SK-N-SH treated with all-trans-retinoic acid at 6 μM for 48 hours (cell line): ENCODE results near the gene FAM13B.

Source experiments
- ATAC-seq: fragments of 200-7000 bp; cut with Tn5 transposase; 3 replicates; pipeline ENCODE4 v1.9.1; 2020; ENCODE audit warnings: mild to moderate bottlenecking, moderate library complexity
- ARNTL ChIP-seq: fragments of 450-650 bp; formaldehyde crosslinking; IDR thresholded peaks from 2 replicates; pipeline ENCODE4 v1.5.0; 2020; ENCODE audit warnings: low read depth, mild to moderate bottlenecking, moderate library complexity, borderline replicate concordance
- BACH2 ChIP-seq: fragments of 250-450 bp; sonication (Bioruptor Pico); IDR thresholded peaks from 2 replicates; pipeline ENCODE4 v1.9.0; 2021; ENCODE audit warnings: mild to moderate bottlenecking, borderline replicate concordance
- CREB5 ChIP-seq: fragments of 250-450 bp; sonication (Bioruptor Pico); IDR thresholded peaks from 2 replicates; pipeline ENCODE4 v1.5.1; 2020; ENCODE audit warnings: low read depth, mild to moderate bottlenecking, moderate library complexity
- CSDC2 ChIP-seq: fragments of 250-450 bp; sonication (Bioruptor Pico); IDR thresholded peaks from 2 replicates; pipeline ENCODE4 v1.5.0; 2020; ENCODE audit warnings: mild to moderate bottlenecking, moderate library complexity
- CSRNP3 ChIP-seq: fragments of 250-450 bp; sonication (Bioruptor Pico); IDR thresholded peaks from 2 replicates; pipeline ENCODE4 v1.5.1; 2021; ENCODE audit warnings: mild to moderate bottlenecking, moderate library complexity
- ESRRG ChIP-seq: fragments of 250-450 bp; sonication (Bioruptor Pico); IDR thresholded peaks from 2 replicates; pipeline ENCODE4 v1.6.1; 2021; ENCODE audit warnings: mild to moderate bottlenecking
- GLIS3 ChIP-seq: fragments of 250-450 bp; sonication (Bioruptor Pico); IDR thresholded peaks from 2 replicates; pipeline ENCODE4 v1.5.0; 2020; ENCODE audit warnings: mild to moderate bottlenecking, moderate library complexity
- ISL1 ChIP-seq: fragments of 250-450 bp; sonication (Bioruptor Pico); IDR thresholded peaks from 2 replicates; pipeline ENCODE4 v2.1.2; 2022; ENCODE audit warnings: mild to moderate bottlenecking, moderate library complexity
- OSR1 ChIP-seq: fragments of 250-450 bp; sonication (Bioruptor Pico); IDR thresholded peaks from 2 replicates; pipeline ENCODE4 v1.8.0; 2022; ENCODE audit warnings: moderate library complexity, mild to moderate bottlenecking, inconsistent platforms
- PATZ1 ChIP-seq: fragments of 250-450 bp; sonication (Bioruptor Pico); IDR thresholded peaks from 2 replicates; pipeline ENCODE4 v1.8.0; 2020; ENCODE audit warnings: mild to moderate bottlenecking, moderate library complexity, borderline replicate concordance
- PPARA ChIP-seq: fragments of 250-450 bp; sonication (Bioruptor Pico); IDR thresholded peaks from 2 replicates; pipeline ENCODE4 v1.5.0; 2020; ENCODE audit warnings: mild to moderate bottlenecking, borderline replicate concordance
- RARB ChIP-seq: fragments of 250-450 bp; sonication (Bioruptor Pico); IDR thresholded peaks from 2 replicates; pipeline ENCODE4 v1.8.0; 2021; ENCODE audit warnings: mild to moderate bottlenecking, moderate library complexity
- SNAI2 ChIP-seq: fragments of 250-450 bp; sonication (Bioruptor Pico); IDR thresholded peaks from 2 replicates; pipeline ENCODE4 v1.5.0; 2020; ENCODE audit warnings: mild to moderate bottlenecking, moderate library complexity
- TCF4 ChIP-seq: fragments of 250-450 bp; sonication (Bioruptor Pico); IDR thresholded peaks from 2 replicates; pipeline ENCODE4 v1.8.0; 2021; ENCODE audit warnings: mild to moderate bottlenecking, moderate library complexity, borderline replicate concordance
- TOX ChIP-seq: fragments of 250-450 bp; sonication (Bioruptor Pico); IDR thresholded peaks from 2 replicates; pipeline ENCODE4 v1.8.0; 2021; ENCODE audit warnings: mild to moderate bottlenecking, moderate library complexity, borderline replicate concordance
- TSHZ2 ChIP-seq: fragments of 250-450 bp; sonication (Bioruptor Pico); IDR thresholded peaks from 2 replicates; pipeline ENCODE4 v1.5.0; 2020; ENCODE audit warnings: mild to moderate bottlenecking, moderate library complexity
- ZC3H10 ChIP-seq: fragments of 250-450 bp; sonication (Bioruptor Pico); IDR thresholded peaks from 2 replicates; pipeline ENCODE4 v1.5.1; 2021; ENCODE audit warnings: mild to moderate bottlenecking, moderate library complexity
- ZFP3 ChIP-seq: fragments of 250-450 bp; sonication (Bioruptor Pico); IDR thresholded peaks from 2 replicates; pipeline ENCODE4 v1.5.0; 2020; ENCODE audit warnings: mild to moderate bottlenecking, moderate library complexity
- ZFP30 ChIP-seq: fragments of 450-650 bp; formaldehyde crosslinking; IDR thresholded peaks from 2 replicates; pipeline ENCODE4 v1.5.0; 2022; ENCODE audit warnings: mild to moderate bottlenecking, moderate library complexity
- ZNF565 ChIP-seq: fragments of 450-650 bp; formaldehyde crosslinking; conservative IDR thresholded peaks from 2 replicates; pipeline ENCODE4 v1.5.0; 2020; ENCODE audit warnings: low read depth, mild to moderate bottlenecking, moderate library complexity
- ZNF70 ChIP-seq: fragments of 450-650 bp; formaldehyde crosslinking; IDR thresholded peaks from 2 replicates; pipeline ENCODE4 v1.5.0; 2020; ENCODE audit warnings: mild to moderate bottlenecking, moderate library complexity
- ZNF8 ChIP-seq: fragments of 450-650 bp; formaldehyde crosslinking; IDR thresholded peaks from 2 replicates; pipeline ENCODE4 v1.5.0; 2020; ENCODE audit warnings: mild to moderate bottlenecking, moderate library complexity

Gene FAM13B

GRCh38 chr5:138018849-138019248, 14.0 kb downstream of the FAM13B start:
- TF ChIP-seq PPARA (no peak), GLIS3 (CRISPR knock-in tag) (no peak), ZC3H10 (no peak), BACH2 (CRISPR knock-in tag) (no peak), RARB (no peak), OSR1 (CRISPR knock-in tag) (no peak), ZNF70 (CRISPR knock-in tag) (no peak), ZFP30 (no peak), ZNF565 (CRISPR knock-in tag) (no peak), ZNF8 (CRISPR knock-in tag) (no peak), SNAI2 (no peak), ISL1 (CRISPR knock-in tag) (no peak)
- ATAC-seq: peak; percentile 41; the same call in 2 of the 3 replicates

GRCh38 chr5:138015916-138016315, 17.0 kb downstream of the FAM13B start:
- ATAC-seq: no peak
- TF ChIP-seq BACH2 (CRISPR knock-in tag): no peak
- TF ChIP-seq, all 23 proteins: peak for 0

- no peak for TF ChIP-seq SNAI2
- TF ChIP-seq TCF4 (CRISPR knock-in tag): no peak
- no peak for TF ChIP-seq TSHZ2 (CRISPR knock-in tag)
- TF ChIP-seq ZC3H10: no peak
- TF ChIP-seq ISL1 (CRISPR knock-in tag): no peak
- TF ChIP-seq CSRNP3 (CRISPR knock-in tag): no peak
- no peak for TF ChIP-seq ZFP3 (CRISPR knock-in tag)
- no peak for TF ChIP-seq TOX (CRISPR knock-in tag)
- no peak for TF ChIP-seq ZFP30
- TF ChIP-seq RARB: no peak
- TF ChIP-seq ESRRG (CRISPR knock-in tag): no peak
- TF ChIP-seq BACH2 (CRISPR knock-in tag): no peak
- TF ChIP-seq CSDC2 (CRISPR knock-in tag): no peak
- no peak for TF ChIP-seq ZNF70 (CRISPR knock-in tag)
- no peak for TF ChIP-seq PATZ1 (CRISPR knock-in tag)
- no peak for TF ChIP-seq ZNF8 (CRISPR knock-in tag)
- no peak for TF ChIP-seq ARNTL (CRISPR knock-in tag)
- TF ChIP-seq, all 23 proteins: peak for 0
These were observed 20.9 kb downstream of the FAM13B start for GRCh38 chr5:138011991-138012390.

GRCh38 chr5:138000102-138000723, 32.7 kb downstream of the FAM13B start:
- peak; percentile 47 for ATAC-seq
- 0 out of 2 replicates have a peak, but pooled peaks have one; percentile 8 for TF ChIP-seq ISL1 (CRISPR knock-in tag)
- TF ChIP-seq ZC3H10: no peak

More at GRCh38 chr5:138011991-138012390, 20.9 kb downstream of the FAM13B start:
- no peak for ATAC-seq

- ATAC-seq: no peak
- TF ChIP-seq TSHZ2 (CRISPR knock-in tag) (no peak), CSRNP3 (CRISPR knock-in tag) (no peak), CSDC2 (CRISPR knock-in tag) (no peak), ARNTL (CRISPR knock-in tag) (no peak), SNAI2 (no peak), OSR1 (CRISPR knock-in tag) (no peak), PPARA (no peak), ESRRG (CRISPR knock-in tag) (no peak), GLIS3 (CRISPR knock-in tag) (no peak), ZFP30 (no peak), CREB5 (CRISPR knock-in tag) (no peak)
These were observed 35.1 kb downstream of the FAM13B start for GRCh38 chr5:137997726-137998213.
